ENCODE data around the gene PTPRT. TPM values are rescaled to one million over a fixed set of nuclear protein-coding genes. Genes with fewer than 3 reads are reported as not detected.

PTPRT gene
- total RNA-seq, 1 experiment from 2014 or later: 0.93 TPM

GRCh38 chr20:42179768-42180167 is 1009.9 kb downstream of the PTPRT start:
- H3K27ac ChIP-seq: no peak overlapping the region
- no peaks in the 10 kb centered on the region for H3K27me3 ChIP-seq
- no peaks in the 10 kb centered on the region for H3K36me3 ChIP-seq
- H3K4me3 ChIP-seq: no peak overlapping the region
- peak; percentile 73 to 85 for DNase-seq
- H3K9me3 ChIP-seq (replicated peaks): no peaks in the 10 kb centered on the region
- H3K4me1 ChIP-seq: no peaks in the 10 kb centered on the region

DNA sequence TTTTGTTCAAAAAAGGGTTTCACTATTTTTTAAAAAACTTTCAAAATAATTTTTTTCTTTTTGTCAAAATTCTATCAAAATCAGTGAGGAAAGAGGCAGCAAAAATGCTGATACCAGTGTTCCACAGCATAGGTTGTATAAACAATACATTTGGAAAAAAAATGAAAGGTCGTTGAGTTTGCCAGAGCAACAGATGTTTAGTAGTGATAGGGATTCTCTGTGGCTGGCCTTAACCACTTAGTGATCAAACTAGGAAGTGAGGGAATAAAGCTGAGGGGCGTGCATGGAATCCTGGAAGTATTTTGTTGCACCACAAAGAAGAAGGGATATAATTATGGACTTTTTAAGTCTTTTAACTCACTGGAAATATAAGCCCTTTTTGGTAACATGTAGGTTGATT is 1016.3 kb downstream of the PTPRT start:
- Histone ChIP-seq H3K36me3 (no peaks in the 10 kb centered on the region), H3K4me1 (no peaks in the 10 kb centered on the region), H3K27ac (no peak overlapping the region), H3K27me3 (no peaks in the 10 kb centered on the region), H3K4me3 (no peak overlapping the region), H3K9me3 (replicated peaks) (no peaks in the 10 kb centered on the region)
- DNase-seq: peak in 1 of 2 experiments; percentile 45

DNA sequence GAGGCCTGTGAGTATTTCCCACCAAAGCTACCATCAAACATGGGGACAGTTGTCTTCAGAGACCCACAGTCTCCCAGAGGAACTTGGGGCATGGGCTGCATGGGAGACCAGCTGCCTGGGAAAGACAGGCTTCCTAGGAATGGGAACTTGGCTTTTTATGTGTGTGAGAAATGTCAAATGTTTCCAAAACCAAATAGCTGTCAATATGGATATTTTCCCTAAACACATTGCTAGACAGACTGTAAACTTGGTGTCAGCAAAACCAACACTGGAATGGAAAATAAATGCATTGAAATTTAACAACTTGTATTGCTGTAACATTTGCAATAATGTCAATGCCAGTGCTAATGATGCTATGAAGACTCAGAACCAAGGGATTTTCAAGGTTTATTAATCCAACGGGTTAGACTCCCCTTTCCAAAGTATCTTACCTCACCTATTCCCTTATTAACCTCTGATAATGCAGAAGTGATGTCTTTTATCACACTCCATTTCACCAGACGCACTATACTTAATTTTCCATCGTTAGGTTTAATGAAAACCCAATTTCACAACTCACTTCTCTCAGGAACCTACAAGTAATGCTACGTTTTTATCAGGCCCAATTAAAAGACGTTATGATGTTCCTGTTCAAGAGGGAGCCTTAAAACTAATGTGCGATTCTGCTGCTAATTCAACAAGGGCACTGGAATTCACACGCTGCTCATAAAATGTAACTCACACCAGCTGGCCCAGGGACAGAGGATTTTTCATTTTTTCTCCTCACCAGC is 1025.4 kb downstream of the PTPRT start:
- Histone ChIP-seq H3K27ac (no peak overlapping the region), H3K4me3 (no peak overlapping the region), H3K36me3 (no peaks in the 10 kb centered on the region), H3K4me1 (no peaks in the 10 kb centered on the region), H3K27me3 (peaks cover 6% of the 10 kb centered on the region; the same call in 1 of the 2 replicates), H3K9me3 (replicated peaks) (no peaks in the 10 kb centered on the region)
- DNase-seq: no peak

- H3K36me3 ChIP-seq: no peaks in the 10 kb centered on the region
Measured at GRCh38 chr20:42161228-42161829, 1028.4 kb downstream of the PTPRT start.

GRCh38 chr20:42159808-42160207 is 1029.9 kb downstream of the PTPRT start:
- no peak overlapping the region for H3K4me3 ChIP-seq
- H3K4me1 ChIP-seq: no peaks in the 10 kb centered on the region
- H3K9me3 ChIP-seq (replicated peaks): 0 out of 2 replicates have a peak, but pooled peaks cover 3% of the 10 kb centered on the region
- DNase-seq: no peak
- H3K36me3 ChIP-seq: no peaks in the 10 kb centered on the region
- no peak overlapping the region for H3K27ac ChIP-seq
- peaks cover 3% of the 10 kb centered on the region; the same call in 1 of the 2 replicates for H3K27me3 ChIP-seq

More at GRCh38 chr20:42161228-42161829, 1028.4 kb downstream of the PTPRT start:
- H3K27me3 ChIP-seq: peaks cover 6% of the 10 kb centered on the region; the same call in 1 of the 2 replicates
- no peak overlapping the region for H3K27ac ChIP-seq
- 0 out of 2 replicates have a peak, but pooled peaks cover 3% of the 10 kb centered on the region for H3K9me3 ChIP-seq (replicated peaks)
- DNase-seq: peak in 1 of 2 experiments; percentile 17
- no peak overlapping the region for H3K4me3 ChIP-seq
- H3K4me1 ChIP-seq: no peaks in the 10 kb centered on the region

- DNase-seq: no peak
- H3K36me3 ChIP-seq: no peaks in the 10 kb centered on the region
- peaks cover 3% of the 10 kb centered on the region; the same call in 1 of the 2 replicates for H3K27me3 ChIP-seq
- H3K9me3 ChIP-seq (replicated peaks): 0 out of 2 replicates have a peak, but pooled peaks cover 3% of the 10 kb centered on the region
- H3K4me3 ChIP-seq: no peak overlapping the region
- H3K27ac ChIP-seq: no peak overlapping the region
- H3K4me1 ChIP-seq: no peaks in the 10 kb centered on the region
Measured at GRCh38 chr20:42158272-42158671, 1031.4 kb downstream of the PTPRT start.

GRCh38 chr20:42155586-42155985 is 1034.1 kb downstream of the PTPRT start:
- Histone ChIP-seq H3K27me3 (0 out of 2 replicates have a peak, but pooled peaks cover 3% of the 10 kb centered on the region), H3K4me3 (no peak overlapping the region), H3K9me3 (replicated peaks) (0 out of 2 replicates have a peak, but pooled peaks cover 3% of the 10 kb centered on the region), H3K36me3 (no peaks in the 10 kb centered on the region), H3K4me1 (no peaks in the 10 kb centered on the region), H3K27ac (no peak overlapping the region)
- no peak for DNase-seq

GRCh38 chr20:42152575-42152974 is 1037.1 kb downstream of the PTPRT start:
- H3K36me3 ChIP-seq: no peaks in the 10 kb centered on the region
- H3K27ac ChIP-seq: no peak overlapping the region
- H3K27me3 ChIP-seq: 0 out of 2 replicates have a peak, but pooled peaks cover 3% of the 10 kb centered on the region
- H3K4me3 ChIP-seq: no peak overlapping the region
- H3K9me3 ChIP-seq (replicated peaks): 0 out of 2 replicates have a peak, but pooled peaks cover 3% of the 10 kb centered on the region
- H3K4me1 ChIP-seq: no peaks in the 10 kb centered on the region
- DNase-seq: no peak

GRCh38 chr20:42150230-42150629 is 1039.5 kb downstream of the PTPRT start:
- 0 out of 2 replicates have a peak, but pooled peaks cover 3% of the 10 kb centered on the region for H3K27me3 ChIP-seq
- H3K36me3 ChIP-seq: no peaks in the 10 kb centered on the region
- no peaks in the 10 kb centered on the region for H3K9me3 ChIP-seq (replicated peaks)
- no peak overlapping the region for H3K27ac ChIP-seq
- no peak overlapping the region for H3K4me3 ChIP-seq
- no peaks in the 10 kb centered on the region for H3K4me1 ChIP-seq
- DNase-seq: no peak

GRCh38 chr20:42138729-42139128 is 1051.0 kb downstream of the PTPRT start:
- H3K36me3 ChIP-seq: no peaks in the 10 kb centered on the region
- no peak overlapping the region for H3K27ac ChIP-seq
- H3K9me3 ChIP-seq (replicated peaks): no peaks in the 10 kb centered on the region
- H3K27me3 ChIP-seq: peaks cover 10% of the 10 kb centered on the region; the same call in 1 of the 2 replicates
- no peak overlapping the region for H3K4me3 ChIP-seq
- DNase-seq: no peak
- no peaks in the 10 kb centered on the region for H3K4me1 ChIP-seq

GRCh38 chr20:42134265-42135098 is 1055.2 kb downstream of the PTPRT start:
- Histone ChIP-seq H3K27me3 (peaks cover 5% of the 10 kb centered on the region; the same call in 1 of the 2 replicates), H3K27ac (no peak overlapping the region), H3K4me1 (no peaks in the 10 kb centered on the region), H3K9me3 (replicated peaks) (no peaks in the 10 kb centered on the region), H3K36me3 (no peaks in the 10 kb centered on the region), H3K4me3 (no peak overlapping the region)
- DNase-seq: no peak

- no peaks in the 10 kb centered on the region for H3K4me1 ChIP-seq
- H3K36me3 ChIP-seq: no peaks in the 10 kb centered on the region
- no peak for DNase-seq
Measured at GRCh38 chr20:42130810-42131596, 1058.7 kb downstream of the PTPRT start.

GRCh38 chr20:42125426-42125825 is 1064.3 kb downstream of the PTPRT start:
- Histone ChIP-seq H3K9me3 (replicated peaks) (no peaks in the 10 kb centered on the region), H3K27ac (no peak overlapping the region), H3K36me3 (no peaks in the 10 kb centered on the region), H3K27me3 (peaks cover 2% of the 10 kb centered on the region; the same call in 1 of the 2 replicates), H3K4me3 (no peak overlapping the region), H3K4me1 (no peaks in the 10 kb centered on the region)
- DNase-seq: no peak

More at GRCh38 chr20:42130810-42131596, 1058.7 kb downstream of the PTPRT start:
- H3K27ac ChIP-seq: no peak overlapping the region
- no peaks in the 10 kb centered on the region for H3K9me3 ChIP-seq (replicated peaks)
- H3K4me3 ChIP-seq: no peak overlapping the region
- no peaks in the 10 kb centered on the region; the same call in 1 of the 2 replicates for H3K27me3 ChIP-seq

DNA sequence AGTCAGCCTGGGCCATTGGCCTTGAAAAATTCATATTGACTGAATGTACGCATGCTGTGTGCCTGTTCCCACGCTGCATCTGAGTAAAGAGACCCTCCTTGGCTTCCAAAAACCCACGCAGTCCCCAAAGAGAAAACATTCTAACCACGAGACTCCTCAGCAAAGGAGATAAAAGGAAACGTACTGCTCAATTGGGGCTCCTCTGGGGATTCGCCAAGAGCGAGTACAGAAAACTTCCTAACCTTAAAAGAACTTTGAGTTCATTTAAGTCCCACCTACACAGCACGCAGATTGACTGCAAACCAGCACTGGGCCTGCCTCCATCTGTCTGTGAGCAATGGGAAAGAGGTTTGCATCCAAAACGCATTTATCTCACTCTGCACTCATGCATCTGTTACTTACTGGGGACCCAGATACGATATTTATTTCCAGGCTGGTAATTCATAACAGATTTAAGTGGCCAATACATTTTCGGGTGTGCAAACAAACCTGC is 1065.7 kb downstream of the PTPRT start:
- H3K4me3 ChIP-seq: no peak overlapping the region
- no peak for DNase-seq
- peaks cover 11% of the 10 kb centered on the region for H3K27me3 ChIP-seq
- no peaks in the 10 kb centered on the region for H3K36me3 ChIP-seq
- no peaks in the 10 kb centered on the region for H3K4me1 ChIP-seq
- no peak overlapping the region for H3K27ac ChIP-seq
- no peaks in the 10 kb centered on the region for H3K9me3 ChIP-seq (replicated peaks)

All from SJCRH30 (cell line).